SKM-1 (cell line): ENCODE measurements around the gene SACM1L.

Experiments used
- DNase-seq: peaks from one replicate; lab custom pipeline; 2025; ENCODE audit not compliant: unreplicated experiment; lab: John Stamatoyannopoulos, UW

Gene SACM1L

DNA sequence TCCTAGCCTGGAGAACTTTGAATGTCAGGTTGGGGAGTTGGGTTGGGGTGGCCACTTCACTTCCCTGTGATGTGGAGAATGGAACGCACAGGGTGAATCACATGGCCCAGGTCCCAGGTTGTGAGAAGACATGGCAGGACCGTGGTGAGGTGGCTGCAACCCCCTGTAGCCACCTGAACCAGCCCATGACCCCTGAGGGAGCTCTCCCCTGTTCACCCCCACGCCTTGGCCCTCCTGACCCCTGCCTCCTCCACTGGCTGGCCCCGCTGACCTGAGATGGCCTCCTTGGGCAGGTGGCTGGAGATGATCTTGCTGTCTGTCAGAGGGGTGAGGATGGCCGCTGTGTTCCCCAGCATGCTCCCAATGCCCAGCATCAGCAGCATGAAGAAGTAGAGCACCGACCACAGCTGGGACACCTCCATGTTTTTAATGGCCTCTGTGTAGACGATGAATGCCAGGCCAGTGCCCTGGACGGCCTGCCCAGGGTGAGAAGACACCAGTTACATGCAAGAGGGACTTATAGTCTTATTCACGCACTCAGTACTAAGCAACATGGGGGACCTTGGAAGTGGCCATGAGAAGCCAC, 76.2 kb downstream of the SACM1L start:
- DNase-seq: no peak

DNA sequence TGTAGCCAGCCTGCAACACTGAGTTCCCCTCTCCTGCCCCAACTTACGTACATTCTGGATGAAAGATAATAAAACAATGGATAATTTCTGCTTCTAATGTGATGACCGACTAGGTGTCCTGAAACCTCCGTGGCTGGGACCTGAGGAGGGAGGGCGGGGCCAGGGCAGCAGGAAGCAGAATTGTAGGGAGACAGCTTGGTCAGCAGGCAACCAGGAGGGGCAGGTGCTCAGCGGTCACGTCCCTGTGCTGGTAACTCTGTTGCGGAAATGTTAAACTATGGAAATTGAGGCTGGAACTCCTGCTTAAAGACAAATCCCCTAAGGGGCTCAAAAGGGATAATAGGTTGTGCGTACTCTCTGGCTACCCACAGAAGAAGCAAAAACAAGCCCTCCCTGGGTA, 76.8 kb downstream of the SACM1L start:
- no peak for DNase-seq

DNA sequence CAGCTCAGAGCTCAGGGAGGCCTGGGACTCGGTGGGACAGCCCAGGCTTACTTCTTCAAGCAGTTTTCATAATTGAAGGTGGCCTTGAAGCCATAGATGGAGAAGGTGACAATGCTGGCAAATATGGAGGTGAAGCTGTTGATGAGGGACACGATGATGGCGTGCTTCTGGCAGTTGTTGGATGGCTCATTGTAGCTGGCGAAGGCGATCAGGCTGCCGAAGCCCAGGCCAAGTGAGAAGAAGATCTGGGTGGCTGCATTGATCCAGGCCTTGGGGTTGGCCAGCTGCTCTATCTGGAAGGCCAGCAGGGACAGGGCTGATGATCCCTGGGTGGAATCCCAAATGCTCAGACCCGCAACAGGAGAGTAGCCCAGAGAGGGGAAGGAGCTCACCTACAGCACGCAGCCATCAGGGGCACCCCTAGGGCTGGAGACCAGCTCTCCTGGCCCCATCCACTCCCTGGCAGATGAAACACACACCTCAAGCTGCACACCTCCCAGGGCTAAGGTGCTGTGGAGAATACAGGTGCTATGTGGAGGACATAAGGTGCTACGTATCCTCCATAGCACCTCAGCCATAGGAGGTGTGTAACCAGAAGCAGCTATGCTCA, 82.1 kb downstream of the SACM1L start:
- DNase-seq: no peak

DNA sequence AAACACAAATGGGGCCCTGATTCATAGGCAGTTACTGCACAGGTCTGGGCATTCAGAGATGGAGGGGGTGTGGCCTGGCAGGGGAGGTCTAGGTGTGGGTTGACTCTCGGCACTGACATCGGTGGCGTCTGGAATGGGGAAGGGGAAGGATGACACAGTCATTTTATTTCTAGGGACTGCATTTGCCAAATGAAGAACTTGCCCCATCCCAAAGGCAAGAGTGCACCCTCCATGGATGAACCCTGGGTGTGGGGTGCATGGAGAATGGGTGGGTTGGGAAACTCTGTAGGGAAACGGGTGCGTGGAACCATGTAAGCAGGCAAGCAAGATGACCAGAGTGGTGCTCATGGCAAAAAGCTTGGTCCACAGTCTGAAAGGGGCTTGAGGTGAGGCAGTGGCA, 82.6 kb downstream of the SACM1L start:
- DNase-seq: no peak

DNA sequence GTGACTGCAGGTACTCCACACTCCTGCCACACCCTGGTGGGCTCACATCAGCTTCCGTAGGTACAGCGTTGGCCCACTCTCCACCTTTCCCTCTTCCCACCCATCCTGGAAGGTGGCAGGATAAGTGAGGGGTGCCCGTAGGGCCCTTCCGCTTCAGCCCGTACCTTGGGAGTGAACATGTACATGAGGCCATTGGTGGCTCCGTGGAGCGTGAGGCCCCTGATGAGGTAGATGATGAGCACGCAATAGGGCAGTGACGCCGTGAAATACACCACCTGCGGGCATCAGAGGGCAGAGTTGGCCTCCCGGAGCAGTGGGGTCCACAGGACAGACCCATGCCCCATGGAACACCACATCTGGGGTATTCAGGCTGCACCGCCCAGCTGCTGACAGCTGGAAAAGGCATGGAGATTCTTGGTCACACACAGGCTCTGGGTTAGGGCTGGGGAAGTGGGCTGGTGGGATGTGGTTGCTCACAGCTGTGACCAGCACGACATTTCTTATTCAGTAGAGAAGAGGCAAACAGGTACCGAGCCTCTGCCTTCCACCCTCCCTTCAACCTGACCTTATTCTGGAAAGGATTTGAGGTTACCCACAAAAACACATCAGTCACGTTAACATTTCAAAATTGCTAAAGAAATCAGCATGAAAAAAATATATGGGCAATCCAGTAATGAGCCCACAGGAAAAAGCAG, 83.3 kb downstream of the SACM1L start:
- DNase-seq: no peak

DNA sequence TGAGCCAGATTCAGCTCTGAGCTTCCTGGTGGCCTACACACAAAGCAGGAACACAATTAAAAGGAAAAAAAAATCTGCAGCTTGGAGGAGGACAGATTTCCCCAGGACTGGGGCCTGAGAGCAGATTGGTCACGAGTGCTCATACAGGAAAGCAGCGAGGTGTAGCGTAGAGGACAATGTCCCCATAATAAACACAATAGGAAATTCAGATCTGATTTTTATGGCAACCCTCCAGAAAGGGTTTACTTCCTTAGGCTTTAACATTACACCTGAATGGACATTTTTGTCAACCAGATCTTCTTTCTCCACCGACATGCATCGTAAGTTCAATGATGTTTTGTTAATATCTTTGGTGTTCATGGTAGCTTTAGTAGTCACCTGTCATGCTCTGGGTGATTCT, 83.9 kb downstream of the SACM1L start:
- no peak for DNase-seq

DNA sequence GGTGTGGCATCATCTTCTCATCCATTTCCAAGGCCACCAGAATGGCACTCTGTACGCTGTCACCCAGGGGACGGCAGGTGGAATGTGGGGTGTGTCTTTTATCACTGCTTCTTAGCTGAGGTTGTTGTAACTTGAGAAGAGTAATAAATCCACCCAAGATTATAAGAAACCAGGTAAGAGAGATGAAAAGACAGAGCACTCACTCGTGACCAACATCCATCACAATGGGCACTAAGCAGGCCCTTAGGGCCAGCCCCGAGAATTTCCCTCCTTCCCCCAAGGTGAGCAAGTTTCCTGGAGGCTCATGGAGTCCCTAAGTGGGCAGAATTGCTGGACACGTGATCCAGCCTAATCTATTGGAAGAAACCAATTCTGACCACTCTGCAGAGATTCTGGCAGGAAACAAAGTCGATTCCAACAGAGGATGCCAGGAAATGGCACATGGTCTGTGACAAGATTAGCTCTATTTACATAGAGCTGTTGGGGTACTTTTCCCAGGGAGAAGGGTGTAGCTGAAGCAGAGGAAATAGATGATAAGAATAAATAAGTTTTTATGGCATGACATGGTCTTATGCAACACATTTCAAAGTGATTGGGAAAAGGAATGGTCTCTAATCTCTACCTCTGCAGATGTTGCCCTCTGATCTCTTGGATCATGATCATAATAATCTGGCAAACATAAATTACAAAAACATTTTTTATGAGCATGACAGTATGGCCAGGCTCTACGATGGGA, 84.7 kb downstream of the SACM1L start:
- DNase-seq: no peak

DNA sequence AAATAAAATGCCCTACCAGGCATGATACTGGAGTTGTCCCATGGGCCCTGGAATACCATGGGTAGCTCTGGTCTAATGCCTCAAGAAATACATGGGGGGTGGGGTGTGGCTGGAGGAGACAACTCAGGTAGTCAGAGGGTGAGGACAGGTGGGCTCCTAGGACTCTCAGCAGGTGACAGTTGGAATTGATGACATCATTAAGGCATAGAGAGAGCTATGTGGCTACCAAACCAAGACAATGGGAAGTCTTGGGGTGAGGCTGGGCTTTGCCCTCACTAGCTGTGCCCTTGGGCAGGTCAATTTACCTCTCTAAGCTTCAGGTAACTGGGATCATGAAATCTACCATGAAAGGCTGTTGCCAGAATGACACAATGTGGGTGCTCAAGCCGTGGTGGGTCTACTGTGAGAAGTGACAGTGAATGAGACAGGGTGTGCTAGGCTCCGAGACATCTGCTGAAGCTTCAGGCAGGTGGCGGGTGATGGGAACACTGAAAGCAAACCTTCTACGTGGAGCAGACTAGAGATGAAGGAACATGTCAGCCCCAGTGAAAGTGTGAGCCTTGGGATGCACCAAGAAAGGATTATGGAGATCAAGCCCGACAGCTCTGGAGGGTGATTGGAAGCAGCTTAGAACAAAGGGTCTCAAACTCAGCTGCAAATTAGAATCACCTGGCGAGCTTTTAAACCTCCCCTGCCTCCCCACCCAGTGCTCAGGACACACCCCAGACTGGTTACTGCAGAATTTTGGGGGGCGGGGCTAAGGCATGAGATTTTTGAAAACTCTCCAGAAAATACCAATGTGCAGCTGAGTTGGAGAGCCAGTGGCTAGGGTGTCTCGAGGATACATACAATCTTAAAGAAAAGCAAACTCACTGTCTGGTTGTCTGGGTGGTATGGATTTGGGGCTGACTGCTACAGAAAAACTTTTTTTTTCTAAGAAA, 85.7 kb downstream of the SACM1L start:
- no peak for DNase-seq

DNA sequence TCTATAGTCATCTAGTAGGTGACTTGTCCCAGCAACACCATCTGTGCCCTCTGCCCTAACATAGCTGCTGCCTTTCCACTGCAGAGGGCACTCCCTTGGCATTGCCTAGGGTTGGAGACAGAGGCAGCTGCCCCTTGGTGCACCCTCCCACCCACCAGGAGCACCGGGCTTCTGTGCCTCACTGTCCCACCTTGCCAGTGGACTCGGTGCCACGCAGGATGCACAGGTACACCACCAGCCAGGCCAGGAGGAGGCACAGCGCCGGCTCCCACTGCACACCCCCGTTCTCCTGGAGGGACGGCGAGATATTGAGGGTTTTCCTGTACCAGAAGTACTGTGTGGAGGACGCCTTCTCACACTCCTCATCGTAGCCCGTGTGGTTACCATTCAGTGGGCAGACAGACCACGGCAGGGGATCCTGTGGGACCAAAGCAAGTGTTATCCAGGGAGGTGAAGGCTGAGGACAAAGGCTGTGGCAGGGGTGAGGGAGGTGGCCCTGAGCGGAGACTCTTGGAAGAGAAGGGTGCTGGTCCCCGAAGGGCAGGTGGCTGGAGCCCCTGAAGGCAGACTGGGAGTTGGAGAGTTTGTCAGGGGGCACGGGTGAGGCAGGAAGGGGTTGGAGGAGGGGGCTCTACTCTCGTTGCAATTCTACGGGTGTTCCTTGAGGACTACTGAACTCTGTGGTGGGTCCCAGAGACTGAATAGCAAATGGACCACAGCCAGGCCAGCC, 86.5 kb downstream of the SACM1L start:
- no peak for DNase-seq

DNA sequence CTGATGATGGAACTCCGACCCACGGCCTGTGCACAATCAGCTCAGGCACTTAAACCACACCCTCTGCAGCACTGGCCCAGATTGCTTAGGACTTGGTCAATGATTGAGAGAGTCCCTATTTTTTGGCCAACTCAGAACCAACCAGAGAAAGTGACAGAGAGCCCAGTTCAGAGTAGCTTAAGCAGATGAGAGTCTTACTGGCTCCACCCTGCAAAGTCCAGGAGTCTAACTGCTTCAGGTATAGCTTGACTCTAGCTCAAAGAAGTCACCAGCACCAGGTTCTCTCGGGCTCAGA, 87.1 kb downstream of the SACM1L start:
- DNase-seq: no peak

DNA sequence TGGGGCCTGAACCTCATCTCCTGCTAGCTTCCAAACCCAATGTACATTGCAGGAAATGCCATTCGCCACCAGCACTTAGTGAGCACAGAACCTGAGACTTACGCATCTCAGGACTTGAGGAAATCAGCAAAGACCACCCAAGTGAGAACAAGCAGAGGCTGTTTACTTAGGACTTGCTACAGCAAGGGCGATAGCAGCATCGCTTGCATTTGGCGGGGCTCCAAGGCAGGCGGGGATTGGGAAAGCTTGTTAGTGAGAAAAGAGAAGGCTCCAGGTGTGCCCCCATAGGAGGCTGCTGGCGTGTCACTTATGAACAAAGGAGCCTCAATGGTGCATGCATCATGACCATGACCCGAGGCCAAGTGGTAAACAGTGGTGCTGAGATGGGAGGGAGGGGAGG, 87.4 kb downstream of the SACM1L start:
- no peak for DNase-seq

DNA sequence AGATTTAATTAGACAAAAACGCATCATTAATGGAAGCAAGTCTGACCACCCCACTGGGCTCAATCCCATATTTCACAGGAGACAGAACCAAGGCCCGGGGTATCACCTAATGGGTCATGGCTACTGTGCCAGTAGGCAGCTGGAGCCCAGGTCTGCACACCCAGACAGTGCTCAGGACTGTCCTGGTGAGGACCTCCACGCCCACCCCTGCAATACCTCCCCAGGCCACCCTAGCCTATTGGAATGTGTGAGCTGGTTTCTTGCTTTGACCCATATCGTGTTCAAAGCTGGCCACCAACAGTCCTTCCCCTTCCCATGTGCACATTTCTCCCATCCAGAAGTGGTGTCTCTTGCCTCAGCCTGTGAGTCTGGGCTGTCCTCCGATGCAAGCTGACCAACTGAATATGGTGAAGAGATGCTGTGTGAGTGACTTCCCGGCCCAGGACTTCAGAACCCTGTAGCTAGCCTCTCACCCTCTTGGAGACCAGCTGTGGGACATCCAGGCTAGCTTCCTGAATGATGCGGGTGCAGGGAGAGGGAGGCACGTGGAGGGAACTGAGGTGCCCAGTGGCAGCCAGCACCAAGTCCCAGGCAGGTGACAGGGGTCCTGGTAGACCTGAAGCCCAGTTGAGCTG, 88.0 kb downstream of the SACM1L start:
- DNase-seq: no peak

DNA sequence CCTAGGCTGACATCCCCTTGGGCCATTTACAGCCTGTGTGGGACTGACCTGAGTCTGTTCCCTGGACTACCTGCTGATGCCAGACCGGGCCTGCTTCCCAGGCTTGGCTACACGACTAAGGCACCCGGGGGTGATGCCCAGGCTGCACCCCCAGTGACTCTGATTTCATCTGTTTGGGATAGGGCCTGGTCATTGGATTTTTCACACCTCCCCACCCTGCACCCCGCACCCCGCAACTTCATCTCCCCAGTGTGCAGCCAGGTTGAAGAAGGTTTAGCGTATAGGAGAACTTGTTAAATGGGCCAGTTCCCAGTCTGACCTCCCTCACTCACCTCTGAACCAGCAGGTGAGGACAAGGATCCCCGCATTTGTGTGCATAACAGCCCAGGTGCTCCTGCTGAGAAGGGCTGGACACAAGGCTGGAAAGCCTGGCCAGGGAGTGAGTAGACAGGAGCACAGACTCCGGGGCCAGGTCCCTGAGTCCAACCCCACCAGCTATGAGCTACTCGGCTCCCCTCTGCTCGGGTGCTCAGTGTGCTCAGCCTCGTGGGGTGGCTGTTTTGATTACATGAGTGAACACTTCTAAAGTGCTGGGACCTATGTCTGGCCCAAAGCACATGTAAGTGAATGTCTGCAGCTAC, 88.7 kb downstream of the SACM1L start:
- no peak for DNase-seq

DNA sequence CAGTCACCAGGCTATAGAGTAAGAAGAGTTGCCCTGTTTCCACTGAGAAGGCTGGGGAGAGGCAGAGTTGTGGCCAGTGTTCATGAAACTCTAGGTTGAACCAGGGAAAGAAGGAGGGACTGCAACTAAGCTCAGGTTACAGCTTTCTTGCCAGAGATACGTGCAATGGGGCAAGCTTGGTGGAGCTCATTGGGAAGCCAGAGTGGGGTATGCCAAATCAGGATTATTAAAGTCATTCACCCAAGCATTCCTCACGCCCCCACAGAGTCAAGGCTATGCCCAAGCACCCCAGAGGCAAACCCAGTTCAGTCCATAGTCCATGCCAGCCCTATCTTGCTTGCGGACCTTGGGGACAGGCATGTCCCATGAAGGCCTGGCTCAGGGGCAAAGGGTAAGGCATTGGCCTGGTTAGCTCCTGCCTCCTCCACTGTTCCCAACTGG, 89.6 kb downstream of the SACM1L start:
- DNase-seq: no peak

DNA sequence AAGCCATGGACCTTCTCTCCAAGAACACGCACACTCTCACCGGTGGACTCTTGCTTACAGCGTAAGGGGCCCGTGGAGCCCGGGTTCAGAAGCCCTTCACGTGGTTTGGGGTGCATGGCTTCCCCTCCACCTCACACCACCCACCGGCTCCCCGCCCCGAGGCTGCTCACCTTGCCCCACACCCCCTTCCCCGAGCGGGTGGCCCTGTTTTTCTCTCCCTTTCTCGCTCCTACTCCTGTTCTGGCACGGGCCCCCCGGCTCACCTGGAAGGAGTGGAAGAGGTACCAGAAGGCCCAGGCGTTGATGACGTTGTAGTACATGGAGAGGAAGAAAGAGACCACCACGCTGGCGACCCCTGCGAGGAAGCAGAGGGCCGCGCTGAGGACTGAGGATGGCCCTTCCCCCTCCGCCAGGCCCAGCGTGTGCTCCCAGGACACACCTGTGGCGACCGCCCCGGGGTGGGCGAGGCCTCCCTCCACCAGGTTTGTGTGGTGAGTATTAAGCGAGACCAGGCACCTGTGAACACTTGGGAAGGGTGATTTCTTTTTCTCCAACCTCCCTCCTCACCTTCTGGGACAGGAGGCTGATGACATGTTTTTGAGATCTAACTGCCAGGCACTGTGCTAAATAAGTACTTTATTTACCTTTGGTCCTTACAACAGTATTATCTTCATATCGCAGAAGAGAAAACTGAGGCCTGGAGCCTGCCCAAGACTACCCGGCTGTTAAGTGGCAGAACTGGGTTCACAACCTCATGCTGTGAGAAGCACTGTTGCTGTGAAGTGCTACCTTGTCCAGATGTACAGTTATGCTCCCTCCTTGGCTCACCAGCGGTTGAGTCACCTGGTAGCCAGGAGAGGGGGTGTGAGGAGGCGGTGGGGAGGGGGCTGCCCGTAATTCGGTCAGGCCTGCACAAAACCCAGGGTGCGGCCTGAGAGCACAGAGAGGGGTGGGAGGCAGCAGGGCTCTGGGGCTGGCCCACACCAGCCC, 90.8 kb downstream of the SACM1L start:
- no peak for DNase-seq

DNA sequence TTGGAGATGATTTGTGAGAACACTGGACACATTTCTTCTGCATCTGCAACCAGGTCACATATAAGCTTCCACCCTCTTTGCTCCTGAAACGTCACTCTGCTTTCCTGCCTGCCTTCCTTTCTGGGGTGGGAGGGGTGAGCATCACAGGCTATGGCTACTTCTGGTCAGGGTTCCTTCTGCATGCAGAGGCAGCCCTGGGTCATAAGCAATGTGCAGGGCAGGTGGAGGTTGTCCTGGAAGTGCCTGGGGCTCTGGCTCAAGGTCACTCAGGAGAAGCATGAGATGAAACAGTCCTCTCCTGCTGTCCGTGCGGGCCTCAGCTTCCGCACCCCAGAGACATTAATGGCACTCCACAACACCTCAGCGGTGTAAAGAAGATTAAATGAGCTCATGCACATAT, 92.1 kb downstream of the SACM1L start:
- DNase-seq: no peak

DNA sequence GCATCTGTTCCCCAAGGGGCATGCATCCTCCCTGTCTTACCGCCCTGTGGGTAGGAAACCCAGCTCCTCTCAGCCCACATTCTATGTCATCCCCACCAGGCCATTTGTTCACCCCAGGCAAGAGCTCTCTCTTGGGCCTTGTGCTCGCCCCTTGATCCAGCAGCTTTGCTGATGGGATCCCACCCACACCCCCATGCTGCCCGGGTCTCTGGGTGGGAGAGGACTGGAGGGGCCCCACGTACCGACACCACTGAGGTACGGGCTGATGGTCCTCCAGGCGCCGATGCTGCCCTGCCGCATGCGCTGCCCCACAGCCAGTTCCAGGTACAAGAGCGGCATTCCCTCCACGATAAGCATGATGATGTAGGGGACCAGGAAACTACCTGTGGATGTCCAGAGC, 92.6 kb downstream of the SACM1L start:
- DNase-seq: no peak

DNA sequence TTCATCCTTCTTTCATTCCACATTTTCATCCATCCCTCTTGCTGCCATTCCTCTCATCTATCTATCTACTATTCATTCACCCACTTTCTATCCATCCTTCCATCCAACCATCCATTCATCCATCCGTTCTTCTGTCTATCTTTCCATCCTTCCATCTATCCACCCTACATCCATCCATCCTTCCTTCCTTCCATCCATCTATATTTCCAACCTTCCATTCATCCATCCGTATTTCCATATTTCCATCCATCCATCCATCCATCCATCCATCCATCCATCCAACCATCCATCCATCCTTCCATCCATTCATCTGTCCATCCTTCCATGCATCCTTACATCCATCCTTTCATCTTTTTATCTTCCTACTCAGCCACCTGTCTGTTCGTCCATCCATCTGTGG, 93.2 kb downstream of the SACM1L start:
- no peak for DNase-seq
